Measurements from ENCODE around the gene NR2F2.

The NR2F2 gene

GRCh38 chr15:96330450-96331143 is at the start of gene NR2F2:
NR2F2 (plus strand) TSS chr15:96330700; CDS start chr15:96332106, 1,406 bp downstream.
- Histone ChIP-seq H3K27me3 (ENCODE audit: insufficient read depth, low read length, poor library complexity) (peaks cover 5% of the 10 kb centered on the region), H2AFZ (ENCODE audit: low read depth, low read length) (no peak within 1 kb of the TSS), H3K36me3 (ENCODE audit: insufficient read depth, low read length) (no peaks in the 10 kb centered on the region), H3K9ac (ENCODE audit: low read depth, low read length) (no peak within 1 kb of the TSS), H3K79me2 (ENCODE audit: insufficient read depth, low read length) (no peaks in the 10 kb centered on the region), H3K4me1 (ENCODE audit: insufficient read depth, low read length) (no peaks in the 10 kb centered on the region), H3K4me2 (ENCODE audit: insufficient read depth, low read length) (no peak within 1 kb of the TSS), H3K4me3 (ENCODE audit: low read depth in 1 of 2, low read length in 2 of 2) (no peak within 1 kb of the TSS), H3K9me3 (ENCODE audit: insufficient read depth, low read length, severe bottlenecking) (no peaks in the 10 kb centered on the region), H4K20me1 (ENCODE audit: insufficient read depth, low read length) (no peaks in the 10 kb centered on the region), H3K27ac (ENCODE audit: low read length) (no peak within 1 kb of the TSS)
- no peak for DNase-seq
- ATAC-seq (ENCODE audit: insufficient read depth, low read depth) = no peak
- no peak for TF ChIP-seq EZH2 (IDR thresholded peaks at IDR 0.05; ENCODE audit: borderline replicate concordance, low read depth, low read length, severe bottlenecking)
- TF ChIP-seq, protein P1, sequence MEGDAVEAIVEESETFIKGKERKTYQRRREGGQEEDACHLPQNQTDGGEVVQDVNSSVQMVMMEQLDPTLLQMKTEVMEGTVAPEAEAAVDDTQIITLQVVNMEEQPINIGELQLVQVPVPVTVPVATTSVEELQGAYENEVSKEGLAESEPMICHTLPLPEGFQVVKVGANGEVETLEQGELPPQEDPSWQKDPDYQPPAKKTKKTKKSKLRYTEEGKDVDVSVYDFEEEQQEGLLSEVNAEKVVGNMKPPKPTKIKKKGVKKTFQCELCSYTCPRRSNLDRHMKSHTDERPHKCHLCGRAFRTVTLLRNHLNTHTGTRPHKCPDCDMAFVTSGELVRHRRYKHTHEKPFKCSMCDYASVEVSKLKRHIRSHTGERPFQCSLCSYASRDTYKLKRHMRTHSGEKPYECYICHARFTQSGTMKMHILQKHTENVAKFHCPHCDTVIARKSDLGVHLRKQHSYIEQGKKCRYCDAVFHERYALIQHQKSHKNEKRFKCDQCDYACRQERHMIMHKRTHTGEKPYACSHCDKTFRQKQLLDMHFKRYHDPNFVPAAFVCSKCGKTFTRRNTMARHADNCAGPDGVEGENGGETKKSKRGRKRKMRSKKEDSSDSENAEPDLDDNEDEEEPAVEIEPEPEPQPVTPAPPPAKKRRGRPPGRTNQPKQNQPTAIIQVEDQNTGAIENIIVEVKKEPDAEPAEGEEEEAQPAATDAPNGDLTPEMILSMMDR (IDR thresholded peaks at IDR 0.05; ENCODE audit: borderline replicate concordance, extremely low read depth, low read length, poor library complexity, severe bottlenecking) = no peak

- Histone ChIP-seq H4K20me1 (ENCODE audit: insufficient read depth, low read length) (no peaks in the 10 kb centered on the region), H3K27ac (ENCODE audit: low read length) (no peak overlapping the region), H3K27me3 (ENCODE audit: insufficient read depth, low read length, poor library complexity) (no peaks in the 10 kb centered on the region), H3K9me3 (ENCODE audit: insufficient read depth, low read length, severe bottlenecking) (no peaks in the 10 kb centered on the region), H2AFZ (ENCODE audit: low read depth, low read length) (no peak overlapping the region), H3K9ac (ENCODE audit: low read depth, low read length) (no peak overlapping the region), H3K4me1 (ENCODE audit: insufficient read depth, low read length) (no peaks in the 10 kb centered on the region), H3K79me2 (ENCODE audit: insufficient read depth, low read length) (no peaks in the 10 kb centered on the region), H3K4me2 (ENCODE audit: insufficient read depth, low read length) (no peak overlapping the region), H3K36me3 (ENCODE audit: insufficient read depth, low read length) (no peaks in the 10 kb centered on the region), H3K4me3 (ENCODE audit: low read depth in 1 of 2, low read length in 2 of 2) (no peak overlapping the region)
- DNase-seq = no peak
- TF ChIP-seq EZH2 (IDR thresholded peaks at IDR 0.05; ENCODE audit: borderline replicate concordance, low read depth, low read length, severe bottlenecking) = no peak
- TF ChIP-seq, protein P1 (IDR thresholded peaks at IDR 0.05; ENCODE audit: borderline replicate concordance, extremely low read depth, low read length, poor library complexity, severe bottlenecking) = no peak
- no peak for ATAC-seq (ENCODE audit: insufficient read depth, low read depth)
Measured at GRCh38 chr15:96285305-96285704, 45.2 kb upstream of the NR2F2 start.

DNA sequence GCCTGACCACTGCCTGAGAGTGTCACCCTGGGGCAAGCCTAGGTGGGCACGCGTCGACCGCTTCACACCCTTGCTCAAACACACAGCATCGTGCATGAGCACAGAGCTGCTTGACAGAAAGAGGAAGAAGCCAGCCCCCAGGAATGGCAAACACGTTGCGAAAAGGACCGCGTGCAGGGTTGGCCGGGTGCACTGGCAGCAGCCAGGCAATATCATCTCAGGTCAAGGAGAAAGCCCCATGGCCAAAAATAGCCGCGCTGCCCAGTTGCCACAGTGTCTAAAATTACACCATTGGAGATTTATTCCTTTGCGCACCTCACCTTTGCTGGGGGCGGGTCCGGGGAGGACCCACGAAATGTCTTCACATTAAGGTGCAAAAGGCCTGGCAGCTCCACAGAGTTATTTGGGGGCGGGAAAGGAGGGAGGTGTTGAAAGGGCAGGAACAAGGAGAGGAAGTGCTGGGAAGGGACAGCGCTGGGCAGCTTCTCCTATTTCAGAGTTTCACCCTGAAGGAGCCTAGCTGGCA is 44.7 kb upstream of the NR2F2 start:
- Histone ChIP-seq H4K20me1 (ENCODE audit: insufficient read depth, low read length) (no peaks in the 10 kb centered on the region), H3K27me3 (ENCODE audit: insufficient read depth, low read length, poor library complexity) (no peaks in the 10 kb centered on the region), H3K79me2 (ENCODE audit: insufficient read depth, low read length) (no peaks in the 10 kb centered on the region), H3K27ac (ENCODE audit: low read length) (no peak overlapping the region), H3K4me3 (ENCODE audit: low read depth in 1 of 2, low read length in 2 of 2) (no peak overlapping the region), H2AFZ (ENCODE audit: low read depth, low read length) (no peak overlapping the region), H3K9ac (ENCODE audit: low read depth, low read length) (no peak overlapping the region), H3K36me3 (ENCODE audit: insufficient read depth, low read length) (no peaks in the 10 kb centered on the region), H3K4me2 (ENCODE audit: insufficient read depth, low read length) (no peak overlapping the region), H3K9me3 (ENCODE audit: insufficient read depth, low read length, severe bottlenecking) (no peaks in the 10 kb centered on the region), H3K4me1 (ENCODE audit: insufficient read depth, low read length) (no peaks in the 10 kb centered on the region)
- no peak for DNase-seq
- TF ChIP-seq, protein P1 (IDR thresholded peaks at IDR 0.05; ENCODE audit: borderline replicate concordance, extremely low read depth, low read length, poor library complexity, severe bottlenecking) = no peak
- TF ChIP-seq EZH2 (IDR thresholded peaks at IDR 0.05; ENCODE audit: borderline replicate concordance, low read depth, low read length, severe bottlenecking) = no peak
- ATAC-seq (ENCODE audit: insufficient read depth, low read depth) = no peak

All from DND-41 (cell line).